ENCODE results near the gene LDB2.

Gene LDB2

GRCh38 chr4:16608611-16609125, 289.8 kb downstream of the LDB2 start:
- H3K4me3 ChIP-seq (ENCODE audit: low read depth, low read length), result no peak overlapping the region
- in situ Hi-C loops (cut with HindIII; ENCODE audit: low sequenced_read_pairs), result no loop called here
- no peak for TF ChIP-seq CTCF (IDR thresholded peaks at IDR 0.05; ENCODE audit: low read depth, low read length)
- DNase-seq (ENCODE audit: low read depth, low spot score), result no peak

DNA sequence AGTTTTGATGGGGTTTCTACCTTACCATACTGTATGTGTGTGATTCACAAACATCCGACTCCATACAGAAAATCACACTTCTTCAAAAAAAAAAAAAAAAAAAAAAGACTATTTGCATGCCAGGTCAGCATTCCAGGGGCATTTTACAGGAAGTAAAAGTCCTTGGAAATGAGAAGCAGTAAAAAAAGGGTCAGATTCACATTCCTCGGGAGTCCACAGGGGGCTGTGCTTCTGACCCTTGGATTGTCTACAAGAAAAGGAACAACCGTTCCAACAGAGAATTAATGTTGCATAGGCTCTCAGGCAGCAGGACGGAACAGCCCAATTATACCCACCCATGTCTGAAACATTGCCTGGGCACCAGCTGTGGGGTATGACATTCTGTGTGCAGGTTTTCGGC, 290.3 kb downstream of the LDB2 start:
- no peak overlapping the region for H3K4me3 ChIP-seq (ENCODE audit: low read depth, low read length)
- no peak for DNase-seq (ENCODE audit: low read depth, low spot score)
- in situ Hi-C loops (cut with HindIII; ENCODE audit: low sequenced_read_pairs), result no loop called here
- TF ChIP-seq CTCF (IDR thresholded peaks at IDR 0.05; ENCODE audit: low read depth, low read length), result no peak

- TF ChIP-seq CTCF (IDR thresholded peaks at IDR 0.05; ENCODE audit: low read depth, low read length), result no peak
- in situ Hi-C loops (cut with HindIII; ENCODE audit: low sequenced_read_pairs), result no loop called here
- DNase-seq (ENCODE audit: low read depth, low spot score), result no peak
- H3K4me3 ChIP-seq (ENCODE audit: low read depth, low read length), result no peak overlapping the region
These were observed 291.0 kb downstream of the LDB2 start for GRCh38 chr4:16607241-16608066.

- no peak overlapping the region for H3K4me3 ChIP-seq (ENCODE audit: low read depth, low read length)
- in situ Hi-C loops (cut with HindIII; ENCODE audit: low sequenced_read_pairs), result no loop called here
- DNase-seq (ENCODE audit: low read depth, low spot score), result no peak
- no peak for TF ChIP-seq CTCF (IDR thresholded peaks at IDR 0.05; ENCODE audit: low read depth, low read length)
These were observed 291.8 kb downstream of the LDB2 start for GRCh38 chr4:16606691-16607090.

DNA sequence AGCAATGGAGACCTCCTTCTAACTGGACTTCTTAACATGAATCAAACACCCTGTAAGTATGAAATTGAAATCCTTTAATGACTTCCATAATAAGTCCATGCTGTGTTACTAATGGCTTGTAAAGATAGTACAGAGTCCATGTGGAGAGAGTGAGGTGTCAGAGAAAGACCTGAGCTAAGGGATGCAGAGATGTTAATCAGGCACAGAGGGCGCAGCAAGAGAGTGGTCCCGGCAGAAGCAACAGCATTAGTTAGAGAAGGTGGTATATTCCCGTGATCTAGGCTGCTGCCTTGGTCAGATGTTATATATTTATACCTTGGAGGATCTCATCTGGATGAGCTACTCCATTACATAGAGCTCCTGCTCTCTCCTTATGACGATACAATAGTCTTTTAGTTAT, 295.3 kb downstream of the LDB2 start:
- TF ChIP-seq CTCF (IDR thresholded peaks at IDR 0.05; ENCODE audit: low read depth, low read length), result no peak
- no peak overlapping the region for H3K4me3 ChIP-seq (ENCODE audit: low read depth, low read length)
- no peak for DNase-seq (ENCODE audit: low read depth, low spot score)
- in situ Hi-C loops (cut with HindIII; ENCODE audit: low sequenced_read_pairs), result no loop called here

- no peak for DNase-seq (ENCODE audit: low read depth, low spot score)
- in situ Hi-C loops (cut with HindIII; ENCODE audit: low sequenced_read_pairs), result no loop called here
These were observed 299.7 kb downstream of the LDB2 start for GRCh38 chr4:16598597-16599206.

More at GRCh38 chr4:16598597-16599206, 299.7 kb downstream of the LDB2 start:
- no peak for TF ChIP-seq CTCF (IDR thresholded peaks at IDR 0.05; ENCODE audit: low read depth, low read length)
- no peak overlapping the region for H3K4me3 ChIP-seq (ENCODE audit: low read depth, low read length)
